ENCODE data around the gene GLYAT.

GLYAT gene

GRCh38 chr11:58676563-58677135 lies 55.1 kb downstream of the GLYAT start:
- H3K4me3 ChIP-seq (ENCODE audit: low read length) = no peak overlapping the region
- no peak for TF ChIP-seq CTCF (conservative IDR thresholded peaks at IDR 0.05; ENCODE audit: low read depth, low read length)
- DNase-seq (ENCODE audit: low read depth) = no peak

GRCh38 chr11:58675334-58676155 lies 56.2 kb downstream of the GLYAT start:
- no peak for DNase-seq (ENCODE audit: low read depth)
- TF ChIP-seq CTCF (conservative IDR thresholded peaks at IDR 0.05; ENCODE audit: low read depth, low read length) = peak; percentile 99
- no peak overlapping the region for H3K4me3 ChIP-seq (ENCODE audit: low read length)

GRCh38 chr11:58674609-58675008 lies 57.1 kb downstream of the GLYAT start:
- H3K4me3 ChIP-seq (ENCODE audit: low read length) = no peak overlapping the region
- DNase-seq (ENCODE audit: low read depth) = no peak
- TF ChIP-seq CTCF (conservative IDR thresholded peaks at IDR 0.05; ENCODE audit: low read depth, low read length) = no peak

- DNase-seq (ENCODE audit: low read depth) = no peak
Measured at GRCh38 chr11:58671983-58672633, 59.6 kb downstream of the GLYAT start.

GRCh38 chr11:58659910-58660570 lies 71.7 kb downstream of the GLYAT start:
- no peak overlapping the region for H3K4me3 ChIP-seq (ENCODE audit: low read length)
- no peak for DNase-seq (ENCODE audit: low read depth)
- no peak for TF ChIP-seq CTCF (conservative IDR thresholded peaks at IDR 0.05; ENCODE audit: low read depth, low read length)

More at GRCh38 chr11:58671983-58672633, 59.6 kb downstream of the GLYAT start:
- no peak for TF ChIP-seq CTCF (conservative IDR thresholded peaks at IDR 0.05; ENCODE audit: low read depth, low read length)
- H3K4me3 ChIP-seq (ENCODE audit: low read length) = no peak overlapping the region

- no peak for DNase-seq (ENCODE audit: low read depth)
- no peak overlapping the region for H3K4me3 ChIP-seq (ENCODE audit: low read length)
- no peak for TF ChIP-seq CTCF (conservative IDR thresholded peaks at IDR 0.05; ENCODE audit: low read depth, low read length)
Measured at GRCh38 chr11:58659404-58659803, 72.3 kb downstream of the GLYAT start.
